HepG2 (cell line): ENCODE data around the gene ST6GALNAC2. TPM values are rescaled to one million over a fixed set of nuclear protein-coding genes. Genes with fewer than 3 reads are reported as not detected.
A peak's percentile ranks its signal among the peaks of the same experiment; 100 is the strongest.

Experiments used
- HMG20B ChIP-seq: conservative IDR thresholded peaks from 2 replicates; pipeline ENCODE4 v1.6.1; 2016; ENCODE audit warnings: missing genetic modification reagents, missing compliant biosample characterization
- ISX ChIP-seq: sonication (generic); formaldehyde crosslinking; conservative IDR thresholded peaks from 2 replicates; pipeline ENCODE4 v1.5.0; 2020; ENCODE audit warnings: missing genetic modification reagents
- MED8 ChIP-seq: sonication (generic); formaldehyde crosslinking; IDR thresholded peaks from 2 replicates; pipeline ENCODE4 v1.8.1; 2023; ENCODE audit warnings: mild to moderate bottlenecking, missing genetic modification reagents; ENCODE audit not compliant: insufficient replicate concordance
- MNT ChIP-seq: fragments of 450-650 bp; IDR thresholded peaks from 2 replicates; pipeline ENCODE4 v1.6.1; 2016
- MTA1 ChIP-seq: sonication (generic); formaldehyde crosslinking; IDR thresholded peaks from 2 replicates; pipeline ENCODE4 v1.4.0; 2020; ENCODE audit warnings: missing genetic modification reagents, mild to moderate bottlenecking, borderline replicate concordance
- MTF1 ChIP-seq: sonication (generic); formaldehyde crosslinking; IDR thresholded peaks from 2 replicates; pipeline ENCODE4 v1.5.0; 2020; ENCODE audit warnings: missing genetic modification reagents
- ONECUT2 ChIP-seq: sonication (generic); formaldehyde crosslinking; IDR thresholded peaks from 2 replicates; pipeline ENCODE4 v1.4.0; 2020; ENCODE audit warnings: missing genetic modification reagents
- PITX1 ChIP-seq: sonication (generic); formaldehyde crosslinking; IDR thresholded peaks from 2 replicates; pipeline ENCODE4 v1.5.1; 2020; ENCODE audit warnings: mild to moderate bottlenecking, missing genetic modification reagents
- SMAD1 ChIP-seq: sonication (generic); formaldehyde crosslinking; IDR thresholded peaks from 2 replicates; pipeline ENCODE4 v1.4.0; 2020; ENCODE audit warnings: missing genetic modification reagents, low read depth, mild to moderate bottlenecking, borderline replicate concordance
- SMARCC2 ChIP-seq: fragments of 450-650 bp; IDR thresholded peaks from 2 replicates; pipeline ENCODE4 v1.6.1; 2017; ENCODE audit warnings: antibody characterized with exemption, mild to moderate bottlenecking
- STAG1 ChIP-seq: sonication (generic); formaldehyde crosslinking; IDR thresholded peaks from 2 replicates; pipeline ENCODE4 v1.4.0; 2020; ENCODE audit warnings: missing genetic modification reagents
- USF2 ChIP-seq, 2 experiments: sonication (generic) in 1 of 2; formaldehyde crosslinking in 1 of 2; IDR thresholded peaks; 2 replicates each; pipeline versions ENCODE4 v1.5.1 to v1.6.1; 2011 to 2020; ENCODE audit warnings: borderline replicate concordance in 1 of 2, low read depth in 1 of 2, low read length in 1 of 2, mild to moderate bottlenecking in 1 of 2, missing genetic modification reagents in 1 of 2, moderate library complexity in 1 of 2
- ZFP62 ChIP-seq: sonication (generic); formaldehyde crosslinking; IDR thresholded peaks from 2 replicates; pipeline ENCODE4 v1.4.0; 2020; ENCODE audit warnings: missing genetic modification reagents
- ZNF12 ChIP-seq: sonication (generic); formaldehyde crosslinking; IDR thresholded peaks from 2 replicates; pipeline ENCODE4 v1.5.0; 2020; ENCODE audit warnings: missing genetic modification reagents
- ZNF547 ChIP-seq: sonication (generic); formaldehyde crosslinking; IDR thresholded peaks from 2 replicates; pipeline ENCODE4 v1.5.1; 2020; ENCODE audit warnings: mild to moderate bottlenecking, missing genetic modification reagents
- ZNF770 ChIP-seq: sonication (generic); formaldehyde crosslinking; IDR thresholded peaks from 2 replicates; pipeline ENCODE4 v1.5.0; 2020; ENCODE audit warnings: mild to moderate bottlenecking, missing genetic modification reagents
- ZNF788 ChIP-seq: sonication (generic); formaldehyde crosslinking; IDR thresholded peaks from 2 replicates; pipeline ENCODE4 v1.5.0; 2020; ENCODE audit warnings: mild to moderate bottlenecking, missing genetic modification reagents, borderline replicate concordance
- polyA plus RNA-seq, 8 experiments: library from polyadenylated mRNA; depleted of rRNA in 3 of 8; stranded (reverse) in 7 of 8; unstranded in 1 of 8; fragments of >200 nt; fragmentation: Illumina TruSeq in 4 of 8; extraction: Trizol in 4 of 8; gene quantifications; 2 replicates each; pipeline versions ENCODE4 v1.2.1 to v1.2.3, GENCODE V29; 2011 to 2016; ENCODE audit warnings: low read depth in 4 of 8, missing spikeins in 1 of 8, mixed read lengths in 1 of 8; ENCODE audit not compliant: insufficient read depth in 1 of 8
- total RNA-seq, 5 experiments: library from RNA; depleted of rRNA; stranded (reverse); fragments of >200 nt; fragmentation: Illumina TruSeq; extraction: Trizol; gene quantifications; 2 replicates each; pipeline ENCODE4 v1.2.3, GENCODE V29; 2016; ENCODE audit warnings: low read depth in 1 of 5
- TF ChIP-seq, protein P1 (sequence below): sonication (generic); formaldehyde crosslinking; conservative IDR thresholded peaks from 2 replicates; pipeline ENCODE4 v1.5.0; 2020; ENCODE audit warnings: missing genetic modification reagents
- TF ChIP-seq, protein P2 (sequence below): sonication (generic); formaldehyde crosslinking; IDR thresholded peaks from 2 replicates; pipeline ENCODE4 v1.4.0; 2020; ENCODE audit warnings: missing genetic modification reagents

The ST6GALNAC2 gene
- total and polyA plus RNA-seq, 2 of the 13 experiments (the other 11 are each of a cell fraction or from before 2014, with no cell fraction given): 0.12 to 0.49 TPM

DNA sequence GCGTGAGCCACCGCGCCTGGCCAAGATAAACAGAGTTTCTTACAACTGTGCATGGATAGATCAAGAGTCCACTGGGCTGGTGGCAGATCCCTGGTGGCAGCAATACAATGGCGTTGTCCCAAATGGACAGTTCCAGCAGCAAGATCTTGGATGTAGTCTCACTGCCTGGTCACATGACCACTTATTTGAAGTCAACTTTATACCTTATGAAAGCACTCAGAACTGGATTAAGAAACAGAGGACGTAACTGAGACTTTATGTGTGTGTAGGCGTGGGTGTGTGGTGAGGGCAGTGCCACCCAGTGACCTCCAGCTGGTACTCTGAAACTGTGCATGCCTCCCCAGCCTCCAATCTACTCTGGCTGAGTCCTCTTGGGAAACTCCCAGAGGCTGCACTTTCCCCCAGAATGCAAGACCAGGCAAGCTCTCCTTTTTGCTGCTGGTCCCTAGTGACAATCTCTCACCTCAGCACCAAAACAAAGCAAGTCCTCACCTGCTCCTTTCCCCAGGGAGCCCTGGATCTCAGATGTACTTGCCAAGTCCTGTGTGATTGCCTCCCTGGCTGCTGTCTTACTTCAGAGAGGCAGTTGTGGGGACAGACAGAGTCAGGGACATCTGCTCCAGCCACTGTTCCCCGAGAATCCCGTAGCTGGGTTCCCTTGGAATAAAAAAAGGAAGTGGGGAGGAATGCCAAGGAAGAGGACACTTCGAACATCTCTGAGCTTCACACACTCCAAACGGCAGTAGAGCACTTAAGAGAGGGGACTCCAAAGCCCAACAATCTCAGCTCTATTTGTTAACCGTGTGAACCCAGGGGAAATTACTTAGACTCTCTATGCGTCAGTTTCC lies 11.7 kb upstream of the ST6GALNAC2 start (continued):
- no peak for TF ChIP-seq MNT
- 0 out of 2 replicates have a peak, but pooled peaks have one; percentile 26 for TF ChIP-seq ZNF547 (CRISPR knock-in tag)
- TF ChIP-seq ZNF12 (CRISPR knock-in tag): peak; percentile 21; the same call in 1 of the 2 replicates
- TF ChIP-seq ZNF788: no peak
- peak; percentile 82; the same call in 1 of the 2 replicates for TF ChIP-seq SMAD1 (CRISPR knock-in tag)
- TF ChIP-seq ONECUT2: no peak
- TF ChIP-seq ZFP62 (CRISPR knock-in tag): no peak
- TF ChIP-seq ISX: no peak
- TF ChIP-seq PITX1 (CRISPR knock-in tag): 0 out of 2 replicates have a peak, but pooled peaks have one; percentile 8
- TF ChIP-seq HMG20B: no peak
- peak; percentile 62; the same call in 1 of the 2 replicates for TF ChIP-seq USF2 (IDR thresholded peaks at IDR 0.05; ENCODE audit: low read depth, low read length)
- peak; percentile 79; the same call in 1 of the 2 replicates for TF ChIP-seq USF2 (CRISPR knock-in tag; IDR thresholded peaks at IDR 0.05; ENCODE audit: borderline replicate concordance)
- TF ChIP-seq ZNF770 (CRISPR knock-in tag): peak; percentile 77
- TF ChIP-seq STAG1: no peak
- TF ChIP-seq, protein P1, sequence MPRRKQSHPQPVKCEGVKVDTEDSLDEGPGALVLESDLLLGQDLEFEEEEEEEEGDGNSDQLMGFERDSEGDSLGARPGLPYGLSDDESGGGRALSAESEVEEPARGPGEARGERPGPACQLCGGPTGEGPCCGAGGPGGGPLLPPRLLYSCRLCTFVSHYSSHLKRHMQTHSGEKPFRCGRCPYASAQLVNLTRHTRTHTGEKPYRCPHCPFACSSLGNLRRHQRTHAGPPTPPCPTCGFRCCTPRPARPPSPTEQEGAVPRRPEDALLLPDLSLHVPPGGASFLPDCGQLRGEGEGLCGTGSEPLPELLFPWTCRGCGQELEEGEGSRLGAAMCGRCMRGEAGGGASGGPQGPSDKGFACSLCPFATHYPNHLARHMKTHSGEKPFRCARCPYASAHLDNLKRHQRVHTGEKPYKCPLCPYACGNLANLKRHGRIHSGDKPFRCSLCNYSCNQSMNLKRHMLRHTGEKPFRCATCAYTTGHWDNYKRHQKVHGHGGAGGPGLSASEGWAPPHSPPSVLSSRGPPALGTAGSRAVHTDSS: no peak
- no peak for TF ChIP-seq MTF1 (CRISPR knock-in tag)
- TF ChIP-seq MED8 (CRISPR knock-in tag): no peak
- TF ChIP-seq, protein P2, sequence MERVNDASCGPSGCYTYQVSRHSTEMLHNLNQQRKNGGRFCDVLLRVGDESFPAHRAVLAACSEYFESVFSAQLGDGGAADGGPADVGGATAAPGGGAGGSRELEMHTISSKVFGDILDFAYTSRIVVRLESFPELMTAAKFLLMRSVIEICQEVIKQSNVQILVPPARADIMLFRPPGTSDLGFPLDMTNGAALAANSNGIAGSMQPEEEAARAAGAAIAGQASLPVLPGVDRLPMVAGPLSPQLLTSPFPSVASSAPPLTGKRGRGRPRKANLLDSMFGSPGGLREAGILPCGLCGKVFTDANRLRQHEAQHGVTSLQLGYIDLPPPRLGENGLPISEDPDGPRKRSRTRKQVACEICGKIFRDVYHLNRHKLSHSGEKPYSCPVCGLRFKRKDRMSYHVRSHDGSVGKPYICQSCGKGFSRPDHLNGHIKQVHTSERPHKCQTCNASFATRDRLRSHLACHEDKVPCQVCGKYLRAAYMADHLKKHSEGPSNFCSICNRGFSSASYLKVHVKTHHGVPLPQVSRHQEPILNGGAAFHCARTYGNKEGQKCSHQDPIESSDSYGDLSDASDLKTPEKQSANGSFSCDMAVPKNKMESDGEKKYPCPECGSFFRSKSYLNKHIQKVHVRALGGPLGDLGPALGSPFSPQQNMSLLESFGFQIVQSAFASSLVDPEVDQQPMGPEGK: peak; percentile 28; the same call in 1 of the 2 replicates
- no peak for TF ChIP-seq SMARCC2
- no peak for TF ChIP-seq MTA1 (CRISPR knock-in tag)
